CD4-positive, alpha-beta T cell (primary cell): ENCODE results near the gene TMEM108. TPM values are rescaled to one million over a fixed set of nuclear protein-coding genes. Genes with fewer than 3 reads are reported as not detected.

Experiments
- ATAC-seq: fragments of 200-7000 bp; cut with Tn5 transposase; one replicate; pipeline ENCODE4 v1.10.0; 2022; ENCODE audit warnings: mild to moderate bottlenecking; ENCODE audit not compliant: poor library complexity
- CTCF ChIA-PET: fragments of 350-600 bp; sonication (Branson Sonifier 250); formaldehyde crosslinking; loops from one replicate; lab custom pipeline; 2021; ENCODE audit warnings: antibody characterized with exemption, inconsistent platforms; lab: Charles Lee
- POLR2A ChIA-PET: fragments of 350-600 bp; sonication (Branson Sonifier 250); formaldehyde crosslinking; loops from one replicate; lab custom pipeline; 2021; ENCODE audit warnings: antibody characterized with exemption, inconsistent platforms; lab: Charles Lee
- DNase-seq, 14 experiments: peaks; one replicate each; pipeline ENCODE4 v3.0.0-alpha.2; 2013 to 2020; ENCODE audit warnings: mixed read lengths in 2 of 14
- H3K27ac ChIP-seq, 2 donors: one replicate each; pipeline versions ENCODE4 v1.5.1 to v1.7.0; 2013; ENCODE audit warnings: low read length in 2 of 2, low read depth in 1 of 2, mild to moderate bottlenecking in 1 of 2
- H3K27me3 ChIP-seq, 2 experiments: 1 replicate in 1 of 2; 2 replicates in 1 of 2; pipeline versions ENCODE4 v1.6.1 to v1.7.0; 2013; ENCODE audit warnings: low read length in 2 of 2, control low read depth in 1 of 2, mild to moderate bottlenecking in 1 of 2, moderate library complexity in 1 of 2; ENCODE audit not compliant: insufficient read depth in 2 of 2, control insufficient read depth in 1 of 2
- H3K36me3 ChIP-seq: one replicate; pipeline ENCODE4 v1.6.1; 2013; ENCODE audit warnings: low read length, control low read depth; ENCODE audit not compliant: insufficient read depth
- H3K4me1 ChIP-seq: one replicate; pipeline ENCODE4 v1.6.1; 2013; ENCODE audit warnings: low read length, control low read depth; ENCODE audit not compliant: insufficient read depth
- H3K4me3 ChIP-seq: one replicate; pipeline ENCODE4 v1.5.1; 2013; ENCODE audit warnings: mild to moderate bottlenecking, low read length, moderate library complexity
- H3K9me3 ChIP-seq, 2 experiments: 1 replicate in 1 of 2; 2 replicates in 1 of 2; pipeline versions ENCODE4 v1.6.1 to v1.7.0; 2013; ENCODE audit warnings: low read length in 2 of 2, mild to moderate bottlenecking in 2 of 2, control low read depth in 1 of 2, moderate library complexity in 1 of 2; ENCODE audit not compliant: control insufficient read depth in 1 of 2, insufficient read depth in 1 of 2
- H3K27ac Mint-ChIP-seq: one replicate; pipeline ENCODE4 v1.8.0; 2020; ENCODE audit warnings: mixed read lengths
- H3K27me3 Mint-ChIP-seq: one replicate; pipeline ENCODE4 v1.8.0; 2021; ENCODE audit warnings: mixed read lengths
- H3K36me3 Mint-ChIP-seq: one replicate; pipeline ENCODE4 v1.8.0; 2021; ENCODE audit warnings: low read depth, mixed read lengths
- H3K4me1 Mint-ChIP-seq: one replicate; pipeline ENCODE4 v1.8.0; 2021; ENCODE audit warnings: low read depth, mixed read lengths
- H3K4me3 Mint-ChIP-seq: one replicate; pipeline ENCODE4 v1.8.0; 2020; ENCODE audit warnings: mild to moderate bottlenecking, mixed read lengths
- H3K9me3 Mint-ChIP-seq: one replicate; pipeline ENCODE4 v1.8.0; 2020; ENCODE audit warnings: mixed read lengths
- intact Hi-C, 2 experiments: fragments of 100-400 bp; cut with DNase I in 1 of 2; cut with micrococcal nuclease in 1 of 2; formaldehyde crosslinking; loops; one replicate each; pipeline versions ENCODE4 v1.15.1 to v1.9.0; 2023 to 2025; cut with DNase I, micrococcal nuclease
- total RNA-seq, 174 experiments: library from RNA in 2 of 174; stranded (reverse) in 2 of 174; gene quantifications; one replicate each; pipeline ENCODE4 v1.2.3 and lab custom pipeline; 2021 to 2026
- TF ChIP-seq, protein P1 (sequence below): fragments of 200-600 bp; IDR thresholded peaks from one replicate; pipeline ENCODE4 v1.8.0; 2022; ENCODE audit warnings: antibody characterized with exemption, mild to moderate bottlenecking

TMEM108 gene
- total RNA-seq, 2 experiments from 2014 or later: not detected

DNA sequence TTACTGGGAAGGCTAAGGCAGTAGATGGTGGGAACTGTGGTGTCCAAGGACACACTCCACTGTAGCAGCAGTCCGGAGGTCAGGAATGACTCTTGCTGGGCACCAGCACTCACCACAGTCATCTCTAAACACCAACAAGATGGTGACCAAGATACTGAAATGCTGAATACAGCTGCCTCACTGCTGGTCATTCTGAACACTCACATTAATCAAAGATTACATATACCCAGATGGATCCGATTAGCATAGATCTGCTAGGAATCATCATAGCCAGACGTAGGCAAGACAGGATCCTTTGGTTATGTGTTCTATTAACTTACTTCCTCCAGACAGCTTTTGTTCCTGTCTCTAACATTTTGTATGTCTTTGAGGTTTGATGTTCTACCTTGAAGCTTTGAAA, 226.7 kb downstream of the TMEM108 start:
- Histone ChIP-seq H3K9me3 (no peaks in the 10 kb centered on the region), H3K27ac (no peak overlapping the region), H3K27me3 (no peaks in the 10 kb centered on the region), H3K4me3 (no peak overlapping the region), H3K36me3 (no peaks in the 10 kb centered on the region), H3K4me1 (no peaks in the 10 kb centered on the region)
- H3K4me1 Mint-ChIP-seq: no peaks in the 10 kb centered on the region
- POLR2A ChIA-PET: no interaction called here
- DNase-seq (no peak), ATAC-seq (no peak)
- no peak overlapping the region for H3K4me3 Mint-ChIP-seq
- intact Hi-C loops: no loop called here
- H3K36me3 Mint-ChIP-seq: no peaks in the 10 kb centered on the region
- no peaks in the 10 kb centered on the region for H3K9me3 Mint-ChIP-seq
- TF ChIP-seq, protein P1, sequence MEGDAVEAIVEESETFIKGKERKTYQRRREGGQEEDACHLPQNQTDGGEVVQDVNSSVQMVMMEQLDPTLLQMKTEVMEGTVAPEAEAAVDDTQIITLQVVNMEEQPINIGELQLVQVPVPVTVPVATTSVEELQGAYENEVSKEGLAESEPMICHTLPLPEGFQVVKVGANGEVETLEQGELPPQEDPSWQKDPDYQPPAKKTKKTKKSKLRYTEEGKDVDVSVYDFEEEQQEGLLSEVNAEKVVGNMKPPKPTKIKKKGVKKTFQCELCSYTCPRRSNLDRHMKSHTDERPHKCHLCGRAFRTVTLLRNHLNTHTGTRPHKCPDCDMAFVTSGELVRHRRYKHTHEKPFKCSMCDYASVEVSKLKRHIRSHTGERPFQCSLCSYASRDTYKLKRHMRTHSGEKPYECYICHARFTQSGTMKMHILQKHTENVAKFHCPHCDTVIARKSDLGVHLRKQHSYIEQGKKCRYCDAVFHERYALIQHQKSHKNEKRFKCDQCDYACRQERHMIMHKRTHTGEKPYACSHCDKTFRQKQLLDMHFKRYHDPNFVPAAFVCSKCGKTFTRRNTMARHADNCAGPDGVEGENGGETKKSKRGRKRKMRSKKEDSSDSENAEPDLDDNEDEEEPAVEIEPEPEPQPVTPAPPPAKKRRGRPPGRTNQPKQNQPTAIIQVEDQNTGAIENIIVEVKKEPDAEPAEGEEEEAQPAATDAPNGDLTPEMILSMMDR: no peak
- CTCF ChIA-PET: no interaction called here
- H3K27me3 Mint-ChIP-seq: peaks cover 28% of the 10 kb centered on the region
- no peak overlapping the region for H3K27ac Mint-ChIP-seq

DNA sequence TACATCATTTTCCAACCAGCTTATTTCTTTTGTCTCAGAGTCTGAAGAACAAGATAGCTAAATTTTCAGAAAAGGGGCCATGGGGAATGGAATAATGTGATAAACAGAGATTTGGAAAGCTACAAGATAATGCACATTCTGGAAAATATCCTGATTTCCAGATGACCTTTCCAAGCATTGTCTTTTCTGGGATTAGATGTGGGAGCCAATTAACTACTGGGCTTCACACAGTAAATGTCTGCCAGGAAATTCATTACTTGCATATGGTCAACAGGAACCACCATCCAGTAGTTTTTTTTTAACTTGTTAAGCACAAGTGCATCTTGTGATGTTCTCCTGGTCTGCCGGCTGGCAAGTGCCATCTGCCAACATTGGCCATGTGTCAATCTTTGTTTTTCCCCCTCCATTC, 230.5 kb downstream of the TMEM108 start:
- POLR2A ChIA-PET: no interaction called here

DNA sequence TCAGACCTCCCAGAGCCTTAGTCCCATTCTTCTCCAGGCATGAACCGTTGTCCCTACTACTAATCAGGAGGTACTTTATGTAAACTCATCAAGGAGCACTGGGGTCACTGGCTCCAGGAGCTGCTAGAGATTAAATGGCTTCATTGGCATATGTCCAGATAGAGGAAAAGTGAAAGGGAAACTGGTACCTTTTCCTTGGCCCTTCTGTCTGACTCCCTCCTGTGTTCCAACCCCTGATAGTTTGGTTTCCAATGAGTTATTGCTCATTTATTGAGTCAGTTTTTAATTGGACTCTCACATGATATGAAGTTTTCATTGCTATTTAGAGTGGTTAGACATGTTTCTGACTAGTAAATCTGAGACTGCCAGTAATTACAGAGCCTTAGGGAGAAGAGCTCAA, 231.2 kb downstream of the TMEM108 start:
- no peak for ATAC-seq

More for the DNA sequence above, 230.5 kb downstream of the TMEM108 start:
- Histone ChIP-seq H3K4me3 (no peak overlapping the region), H3K9me3 (no peaks in the 10 kb centered on the region), H3K27ac (no peak overlapping the region), H3K4me1 (no peaks in the 10 kb centered on the region), H3K36me3 (no peaks in the 10 kb centered on the region), H3K27me3 (peaks cover 0 to 5% of the 10 kb centered on the region in 2 experiments)
- Mint-ChIP-seq H3K36me3 (no peaks in the 10 kb centered on the region), H3K27ac (no peak overlapping the region), H3K4me3 (no peak overlapping the region), H3K9me3 (no peaks in the 10 kb centered on the region), H3K4me1 (no peaks in the 10 kb centered on the region), H3K27me3 (peaks cover 46% of the 10 kb centered on the region)
- intact Hi-C loops: no loop called here
- ATAC-seq (no peak), DNase-seq (no peak)
- TF ChIP-seq, protein P1: no peak
- CTCF ChIA-PET: no interaction called here

More for the DNA sequence above, 231.2 kb downstream of the TMEM108 start:
- intact Hi-C loops: no loop called here
- Mint-ChIP-seq H3K9me3 (no peaks in the 10 kb centered on the region), H3K4me1 (no peaks in the 10 kb centered on the region), H3K27ac (no peak overlapping the region), H3K36me3 (no peaks in the 10 kb centered on the region), H3K27me3 (peaks cover 50% of the 10 kb centered on the region), H3K4me3 (no peak overlapping the region)
- ChIA-PET POLR2A (no interaction called here), CTCF (no interaction called here)
- no peak for DNase-seq
- Histone ChIP-seq H3K9me3 (no peaks in the 10 kb centered on the region), H3K27ac (no peak overlapping the region), H3K4me3 (no peak overlapping the region), H3K4me1 (no peaks in the 10 kb centered on the region), H3K36me3 (no peaks in the 10 kb centered on the region), H3K27me3 (peaks cover 0 to 5% of the 10 kb centered on the region in 2 experiments)
- TF ChIP-seq, protein P1: no peak
